ENCODE results near the gene LRRC8E.

DNA sequence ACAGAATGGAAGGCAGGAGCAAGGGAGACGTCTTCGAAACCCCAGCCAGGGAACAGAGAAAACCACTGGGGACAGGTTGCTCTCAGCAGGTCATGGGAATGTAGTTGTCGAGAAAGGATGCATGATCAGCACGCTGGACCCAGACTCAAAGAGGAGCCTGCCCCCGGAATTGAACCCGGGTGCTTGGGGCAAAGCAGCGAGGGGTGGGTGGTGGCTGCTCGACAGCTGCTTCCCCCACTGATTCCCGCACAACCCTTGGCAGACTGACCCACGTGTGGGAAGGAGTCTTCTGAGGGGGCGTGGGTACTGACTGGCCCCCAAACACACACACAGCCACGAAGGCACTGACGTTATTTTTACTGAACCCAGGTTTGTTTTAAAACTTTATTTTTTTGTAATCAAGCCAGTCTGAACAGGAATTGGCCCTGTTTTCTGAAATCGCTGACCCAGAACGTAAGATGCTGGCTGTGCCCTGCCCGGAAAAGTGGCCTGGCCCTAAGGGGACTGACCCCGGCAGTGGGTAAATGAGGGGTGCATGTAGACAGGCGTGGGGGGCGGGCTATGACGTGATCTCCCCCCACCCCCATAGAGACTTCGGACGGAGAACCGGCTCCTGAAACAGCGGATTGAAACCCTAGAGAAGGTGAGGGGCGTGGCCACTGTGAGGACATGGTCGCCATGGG lies 32.7 kb upstream of the LRRC8E start:
- no peak for TF ChIP-seq CTCF (IDR thresholded peaks at IDR 0.05)
- TF ChIP-seq POLR2A (IDR thresholded peaks at IDR 0.05), result no peak

Measured in uterus (tissue), 2 donors.